ENCODE data around the gene MAPK8IP3. TPM values are rescaled to one million over a fixed set of nuclear protein-coding genes. Genes with fewer than 3 reads are reported as not detected.
"Not testable (repeated sequence)": the region's sequence is repeated elsewhere in the genome, so short reads cannot be mapped to it uniquely, and the experiment has no call there.

Gene MAPK8IP3
- total RNA-seq, 4 donors from 2014 or later: 78.1 to 456 (median 193) TPM

DNA sequence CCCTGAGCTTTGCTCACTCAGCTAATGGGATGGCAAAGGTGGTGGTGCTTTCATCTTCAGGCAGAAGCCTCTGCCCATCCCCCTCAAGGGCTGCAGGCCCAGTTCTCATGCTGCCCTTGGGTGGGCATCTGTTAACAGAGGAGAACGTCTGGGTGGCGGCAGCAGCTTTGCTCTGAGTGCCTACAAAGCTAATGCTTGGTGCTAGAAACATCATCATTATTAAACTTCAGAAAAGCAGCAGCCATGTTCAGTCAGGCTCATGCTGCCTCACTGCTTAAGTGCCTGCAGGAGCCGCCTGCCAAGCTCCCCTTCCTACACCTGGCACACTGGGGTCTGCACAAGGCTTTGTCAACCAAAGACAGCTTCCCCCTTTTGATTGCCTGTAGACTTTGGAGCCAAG lies 5.7 kb upstream of the MAPK8IP3 start:
- TF ChIP-seq POLR2A (IDR thresholded peaks at IDR 0.05): no peak
- TF ChIP-seq, protein P1, sequence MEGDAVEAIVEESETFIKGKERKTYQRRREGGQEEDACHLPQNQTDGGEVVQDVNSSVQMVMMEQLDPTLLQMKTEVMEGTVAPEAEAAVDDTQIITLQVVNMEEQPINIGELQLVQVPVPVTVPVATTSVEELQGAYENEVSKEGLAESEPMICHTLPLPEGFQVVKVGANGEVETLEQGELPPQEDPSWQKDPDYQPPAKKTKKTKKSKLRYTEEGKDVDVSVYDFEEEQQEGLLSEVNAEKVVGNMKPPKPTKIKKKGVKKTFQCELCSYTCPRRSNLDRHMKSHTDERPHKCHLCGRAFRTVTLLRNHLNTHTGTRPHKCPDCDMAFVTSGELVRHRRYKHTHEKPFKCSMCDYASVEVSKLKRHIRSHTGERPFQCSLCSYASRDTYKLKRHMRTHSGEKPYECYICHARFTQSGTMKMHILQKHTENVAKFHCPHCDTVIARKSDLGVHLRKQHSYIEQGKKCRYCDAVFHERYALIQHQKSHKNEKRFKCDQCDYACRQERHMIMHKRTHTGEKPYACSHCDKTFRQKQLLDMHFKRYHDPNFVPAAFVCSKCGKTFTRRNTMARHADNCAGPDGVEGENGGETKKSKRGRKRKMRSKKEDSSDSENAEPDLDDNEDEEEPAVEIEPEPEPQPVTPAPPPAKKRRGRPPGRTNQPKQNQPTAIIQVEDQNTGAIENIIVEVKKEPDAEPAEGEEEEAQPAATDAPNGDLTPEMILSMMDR (IDR thresholded peaks at IDR 0.05): no peak
- Histone ChIP-seq H3K4me3 (no peak overlapping the region), H3K27ac (no peak overlapping the region), H3K9me3 (no peaks in the 10 kb centered on the region), H3K36me3 (peaks cover 0 to 48% (median 0%) of the 10 kb centered on the region in 3 donors), H3K4me1 (peaks cover 0 to 7% (median 0%) of the 10 kb centered on the region in 4 donors), H3K27me3 (no peaks in the 10 kb centered on the region)
- no peak for DNase-seq

DNA sequence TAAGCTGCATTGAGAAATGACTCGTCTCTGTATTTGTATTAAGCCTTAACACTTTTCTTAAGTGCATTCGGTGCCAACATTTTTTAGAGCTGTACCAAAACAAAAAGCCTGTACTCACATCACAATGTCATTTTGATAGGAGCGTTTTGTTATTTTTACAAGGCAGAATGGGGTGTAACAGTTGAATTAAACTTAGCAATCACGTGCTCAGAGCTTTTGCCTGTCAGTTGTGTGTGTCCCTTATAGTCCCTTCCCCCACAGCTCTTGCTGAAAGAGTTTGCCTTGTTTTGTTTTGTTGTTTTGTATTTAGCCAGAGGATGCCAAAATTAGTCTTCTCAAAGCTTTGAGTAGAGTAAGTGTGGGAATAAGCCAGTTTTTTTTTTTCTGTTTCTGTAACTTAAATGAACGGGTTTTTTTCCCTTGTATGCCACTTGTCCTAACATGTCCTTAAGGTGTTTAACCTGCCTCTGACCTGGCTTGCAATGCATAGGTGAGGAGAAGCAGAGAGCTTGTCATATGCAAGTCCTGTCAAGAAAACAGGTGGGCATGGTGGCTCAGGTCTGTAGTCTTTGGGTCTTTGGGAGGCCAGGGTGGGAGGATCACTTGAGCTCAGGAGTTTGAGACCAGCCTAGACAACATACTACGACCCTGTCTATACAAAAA lies 4.6 kb upstream of the MAPK8IP3 start:
- Histone ChIP-seq H3K4me3 (no peak overlapping the region), H3K27ac (no peak overlapping the region), H3K9me3 (no peaks in the 10 kb centered on the region), H3K27me3 (no peaks in the 10 kb centered on the region), H3K36me3 (peaks cover 0 to 42% (median 0%) of the 10 kb centered on the region in 3 donors), H3K4me1 (peaks cover 0 to 7% (median 0%) of the 10 kb centered on the region in 4 donors)
- TF ChIP-seq, protein P1 (IDR thresholded peaks at IDR 0.05): no peak
- no peak for TF ChIP-seq POLR2A (IDR thresholded peaks at IDR 0.05)
- DNase-seq: no peak

DNA sequence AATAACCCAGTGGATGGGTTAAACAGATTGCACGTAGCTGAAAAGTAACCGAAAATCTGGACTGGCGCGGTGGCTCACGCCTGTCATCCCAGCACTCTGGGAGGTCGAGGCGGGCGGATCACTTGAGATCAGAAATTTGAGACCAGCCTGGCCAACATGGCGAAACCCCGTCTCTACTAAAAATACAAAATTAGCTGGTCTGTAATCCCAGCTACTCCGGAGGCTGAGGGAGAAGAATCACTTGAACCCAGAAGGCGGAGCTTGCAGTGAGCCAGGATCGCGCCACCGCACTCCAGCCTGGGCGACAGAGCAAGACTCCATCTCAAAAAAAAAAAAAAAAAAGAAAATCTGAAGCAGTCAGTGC lies 689 bp upstream of the MAPK8IP3 start:
- H3K4me3 ChIP-seq: peak overlapping the region; percentile 53 to 99 (median 70)
- H3K9me3 ChIP-seq, H3K27me3 ChIP-seq, H3K36me3 ChIP-seq, DNase-seq: not testable (repeated sequence)
- peaks cover 0 to 24% (median 5%) of the 10 kb centered on the region in 4 donors for H3K4me1 ChIP-seq
- peak overlapping the region; percentile 83 to 97 (median 92) for H3K27ac ChIP-seq

- DNase-seq: no peak
- H3K9me3 ChIP-seq: no peaks in the 10 kb centered on the region
- peaks cover 0 to 24% (median 5%) of the 10 kb centered on the region in 4 donors for H3K4me1 ChIP-seq
- H3K36me3 ChIP-seq: no peaks in the 10 kb centered on the region
- H3K27me3 ChIP-seq: no peaks in the 10 kb centered on the region
- peak overlapping the region; percentile 53 to 99 (median 70) for H3K4me3 ChIP-seq
- H3K27ac ChIP-seq: peak overlapping the region; percentile 83 to 97 (median 92)
- no peak for TF ChIP-seq POLR2A (IDR thresholded peaks at IDR 0.05)
- TF ChIP-seq, protein P1 (IDR thresholded peaks at IDR 0.05): no peak
These were observed 594 bp downstream of the MAPK8IP3 start for GRCh38 chr16:1706386-1707192.

GRCh38 chr16:1707193-1707790 lies 1.3 kb downstream of the MAPK8IP3 start:
- no peak for DNase-seq
- TF ChIP-seq, protein P1 (IDR thresholded peaks at IDR 0.05): no peak
- TF ChIP-seq POLR2A (IDR thresholded peaks at IDR 0.05): no peak

More at GRCh38 chr16:1707193-1707790, 1.3 kb downstream of the MAPK8IP3 start:
- peak overlapping the region; percentile 0 to 93 (median 87) for H3K27ac ChIP-seq
- H3K4me1 ChIP-seq: peaks cover 0 to 24% (median 5%) of the 10 kb centered on the region in 4 donors
- no peaks in the 10 kb centered on the region for H3K9me3 ChIP-seq
- H3K4me3 ChIP-seq: peak overlapping the region; percentile 53 to 99 (median 70)
- H3K27me3 ChIP-seq: no peaks in the 10 kb centered on the region
- no peaks in the 10 kb centered on the region for H3K36me3 ChIP-seq

All from Peyer's patch (tissue), 4 donors.